HG03571 (cell line): ENCODE measurements around the gene PRRT1B.

Experiments used
- ATAC-seq: cut with Tn5 transposase; IDR thresholded peaks from one replicate; pipeline ENCODE4 v1.9.1; 2021; ENCODE audit not compliant: unreplicated experiment

The PRRT1B gene

DNA sequence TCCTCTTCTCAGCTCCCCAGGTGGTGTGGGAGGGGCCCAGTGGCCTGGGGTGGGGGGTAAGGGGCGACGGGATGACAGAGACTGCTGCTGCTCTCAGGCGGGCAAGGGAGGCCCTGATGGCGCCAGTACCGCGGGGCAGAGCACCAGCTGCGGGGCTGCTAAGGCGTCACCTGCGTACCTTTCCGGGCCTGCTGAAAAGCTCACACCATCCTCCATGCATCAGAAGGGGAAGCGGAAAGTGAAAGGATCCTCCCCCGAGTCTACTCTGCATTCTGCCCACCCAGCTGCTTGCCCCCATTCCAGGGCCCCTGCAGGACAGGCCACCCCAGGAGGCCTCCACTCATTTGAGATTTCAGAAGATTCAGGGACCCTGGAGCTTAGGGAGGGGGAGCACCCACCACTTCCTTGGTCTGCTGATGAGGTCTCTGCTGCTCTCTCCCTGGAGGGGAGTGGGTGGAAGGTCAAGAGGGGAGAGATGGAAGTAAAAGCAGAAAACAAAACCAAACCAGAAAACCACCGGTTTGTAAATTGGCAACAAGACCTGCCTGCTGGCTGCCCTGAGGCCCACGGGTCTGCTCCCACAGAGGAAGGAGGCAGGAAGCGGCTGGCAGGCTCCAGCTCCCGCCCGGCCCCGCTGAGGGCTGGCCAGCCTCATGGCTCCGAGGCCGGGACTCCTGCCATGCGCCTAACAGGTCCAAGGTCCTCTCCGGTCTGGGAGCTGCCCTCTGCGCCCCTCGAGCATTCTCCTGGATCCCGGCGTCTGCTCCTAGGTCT lies 33.6 kb downstream of the PRRT1B start:
- no peak for ATAC-seq

DNA sequence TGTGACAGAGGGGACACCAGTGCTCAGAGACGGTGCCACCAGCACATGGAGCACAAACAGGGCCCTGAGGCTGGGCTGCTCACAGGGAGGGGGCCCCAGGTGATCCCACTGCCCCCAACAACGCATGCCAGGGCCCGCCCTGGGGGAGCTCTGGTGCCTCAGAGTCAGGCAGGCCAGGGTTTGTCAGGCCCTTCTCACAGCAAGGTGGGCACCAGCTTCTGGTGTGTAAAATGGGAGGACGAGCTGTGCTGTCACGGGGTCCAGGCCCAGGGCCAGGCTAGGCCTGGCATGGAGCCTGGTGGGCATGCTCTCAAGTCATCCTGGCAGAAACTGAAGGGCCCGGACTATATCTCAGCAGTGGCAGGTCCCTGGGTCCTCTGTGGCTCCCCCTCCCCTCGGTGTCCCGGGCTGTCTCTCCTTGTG lies 34.5 kb downstream of the PRRT1B start:
- no peak for ATAC-seq

DNA sequence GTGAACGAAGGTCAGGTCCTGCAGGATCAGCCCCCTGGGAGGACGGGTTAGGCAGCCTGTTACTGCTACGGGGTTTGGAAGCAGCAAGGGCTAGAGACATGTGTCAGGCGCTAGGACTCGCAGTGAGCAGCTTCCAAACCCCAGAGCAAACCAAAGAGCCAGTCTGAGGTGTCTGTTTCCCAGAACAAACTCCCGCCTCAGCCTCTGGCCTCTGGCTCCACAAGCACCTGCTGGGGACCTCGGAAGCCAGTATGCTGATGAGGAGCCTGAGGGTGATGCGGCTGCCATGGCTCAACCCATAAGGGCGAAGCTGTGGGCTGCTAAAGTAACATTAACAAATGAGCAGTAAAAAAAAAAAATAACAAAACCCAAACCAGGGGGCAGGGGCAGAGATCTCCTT lies 35.0 kb downstream of the PRRT1B start:
- ATAC-seq: no peak

DNA sequence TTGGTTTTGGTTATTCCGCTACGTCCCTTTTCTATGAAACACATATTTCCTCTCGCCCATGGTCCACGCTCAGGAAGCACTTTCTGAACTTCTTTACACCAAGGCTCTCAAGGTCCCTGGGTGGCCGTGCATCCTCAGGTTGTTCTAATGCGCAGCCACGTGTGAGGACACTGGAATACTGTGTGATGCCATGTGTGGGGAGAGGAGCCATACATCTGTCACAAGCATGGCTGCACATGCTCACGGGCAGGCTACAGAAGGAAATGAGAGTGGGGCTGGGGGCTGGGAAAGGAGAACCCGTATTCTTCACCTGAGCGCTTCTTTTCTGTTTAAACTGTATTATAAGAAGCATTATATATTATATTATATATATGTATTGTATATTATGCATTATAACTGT lies 36.7 kb downstream of the PRRT1B start:
- ATAC-seq: no peak

DNA sequence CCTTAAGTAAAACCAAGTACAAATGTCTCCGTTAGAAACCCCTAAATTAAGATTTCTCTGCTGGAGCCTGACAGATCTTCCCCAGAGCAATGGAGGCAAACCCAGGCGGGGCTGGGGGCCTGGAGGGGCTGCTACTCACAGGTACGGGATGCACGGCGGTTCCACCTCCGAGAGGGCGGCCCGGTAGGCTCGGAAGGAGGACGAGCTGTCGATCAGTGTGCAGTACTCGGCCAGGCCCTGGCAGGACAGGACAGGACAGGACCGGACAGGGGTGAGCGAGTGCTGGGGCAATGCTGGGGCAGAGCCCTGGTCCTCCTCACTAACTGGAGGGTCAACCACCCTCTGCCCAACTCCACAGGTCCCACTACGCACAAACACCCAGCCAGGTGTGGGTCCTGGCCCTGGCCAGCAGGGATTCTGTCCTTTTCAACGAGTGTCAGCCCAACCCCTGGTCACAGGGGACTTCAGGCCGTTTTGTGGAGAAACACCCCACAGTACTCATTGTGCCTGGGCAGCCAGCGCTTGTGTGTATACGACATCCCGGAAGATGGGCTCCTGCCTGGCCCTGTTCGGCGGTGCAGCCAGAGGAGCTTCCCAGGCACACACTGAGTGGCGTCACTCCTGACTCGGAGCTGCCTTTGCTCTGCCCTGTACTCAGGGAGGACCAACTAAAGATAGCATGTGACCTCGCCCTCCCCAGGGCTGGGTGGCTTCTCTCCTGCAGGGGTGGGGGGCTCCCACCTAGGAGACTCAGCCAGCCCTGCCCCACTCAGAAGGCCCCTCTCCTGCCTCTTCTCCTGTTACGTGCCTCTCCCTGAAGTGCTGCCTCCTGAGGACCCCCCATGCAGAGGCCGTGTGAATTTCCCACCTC lies 37.4 kb downstream of the PRRT1B start:
- no peak for ATAC-seq

DNA sequence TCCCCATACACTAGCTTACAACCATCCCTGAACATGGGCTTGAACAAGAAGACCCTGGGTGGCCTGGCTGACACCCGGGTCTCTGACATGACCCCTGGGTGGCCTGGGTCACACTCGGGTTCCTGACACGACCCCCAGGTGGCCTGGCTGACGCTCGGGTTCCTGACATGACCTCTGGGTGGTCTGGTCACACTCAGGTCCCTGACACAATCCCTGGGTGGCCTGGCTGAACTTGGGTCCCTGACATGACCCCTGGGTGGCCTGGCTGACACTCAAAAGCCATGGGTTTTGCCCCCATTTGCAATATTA lies 38.0 kb downstream of the PRRT1B start:
- ATAC-seq: no peak

DNA sequence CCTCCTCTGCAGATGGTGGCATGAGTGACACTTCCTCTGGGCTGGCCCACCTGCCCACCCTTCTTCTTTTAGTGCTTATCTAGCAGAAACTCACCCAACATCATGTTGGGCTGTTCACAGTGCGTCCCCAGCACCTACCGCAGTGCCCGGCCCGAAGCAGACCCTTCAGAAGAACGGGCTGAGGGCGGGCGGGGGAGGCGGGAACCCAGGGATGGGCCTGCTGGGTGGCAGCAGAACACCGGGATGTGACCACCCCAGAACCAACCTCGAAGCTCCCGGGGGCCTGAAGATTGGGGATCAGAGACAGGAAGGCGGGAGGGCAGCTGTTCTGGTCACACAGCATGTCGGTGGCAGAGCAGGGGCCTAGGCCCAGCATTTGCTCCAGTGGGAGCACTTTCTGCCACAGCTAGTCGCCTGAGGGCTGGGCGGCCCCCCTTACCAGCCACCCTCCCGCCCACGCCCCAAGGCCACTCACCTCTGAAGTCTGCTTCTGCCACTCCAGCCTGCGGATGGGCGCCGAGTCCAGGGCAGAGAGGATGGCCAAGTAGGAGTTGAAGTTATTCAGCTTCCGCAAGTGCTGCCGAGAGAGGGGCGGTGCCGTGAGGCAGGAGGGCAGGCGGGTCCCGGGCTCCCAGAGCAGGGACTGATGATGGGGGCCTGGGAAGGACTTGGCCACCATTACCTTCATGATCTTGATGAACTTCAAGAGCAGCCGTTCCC lies 38.7 kb downstream of the PRRT1B start:
- no peak for ATAC-seq

DNA sequence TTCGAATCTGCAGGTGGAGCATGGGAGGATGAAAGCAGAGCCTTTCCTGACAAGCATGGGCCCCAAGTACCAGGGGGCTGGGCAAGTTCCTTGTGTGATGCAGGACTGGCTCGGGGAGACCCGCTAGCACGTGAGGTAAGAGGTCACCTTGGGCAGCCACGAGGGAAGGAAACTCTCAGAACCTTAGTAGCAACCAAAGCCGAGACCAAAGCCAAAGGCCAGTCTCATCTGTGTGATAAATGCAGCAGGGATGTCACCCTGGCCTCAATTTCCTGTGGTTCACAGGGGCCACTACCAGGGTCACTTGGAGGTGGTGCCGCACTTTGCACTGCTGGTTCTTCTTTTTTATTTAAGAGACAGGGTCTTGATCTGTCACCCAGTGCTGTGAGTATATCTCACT lies 39.5 kb downstream of the PRRT1B start:
- no peak for ATAC-seq

DNA sequence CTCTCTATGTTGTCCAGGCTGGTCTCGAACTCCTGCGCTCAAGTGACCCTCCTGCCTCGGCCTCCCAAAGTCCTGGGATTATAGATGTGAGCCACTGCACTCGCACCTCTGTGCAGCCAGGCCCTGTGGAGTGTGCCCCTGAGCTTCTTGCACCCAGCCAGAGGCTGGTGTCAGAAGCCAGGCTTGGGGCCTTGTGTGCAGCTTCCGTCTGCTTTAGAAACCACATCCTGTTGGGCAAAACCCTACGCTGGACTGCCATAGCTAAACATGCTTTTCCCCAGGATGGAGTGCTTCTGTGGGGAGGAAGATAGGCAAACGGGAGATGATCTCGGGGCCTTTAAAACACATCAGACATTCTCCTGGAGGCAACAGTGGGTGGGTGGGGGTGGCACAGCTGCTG lies 40.1 kb downstream of the PRRT1B start:
- no peak for ATAC-seq

DNA sequence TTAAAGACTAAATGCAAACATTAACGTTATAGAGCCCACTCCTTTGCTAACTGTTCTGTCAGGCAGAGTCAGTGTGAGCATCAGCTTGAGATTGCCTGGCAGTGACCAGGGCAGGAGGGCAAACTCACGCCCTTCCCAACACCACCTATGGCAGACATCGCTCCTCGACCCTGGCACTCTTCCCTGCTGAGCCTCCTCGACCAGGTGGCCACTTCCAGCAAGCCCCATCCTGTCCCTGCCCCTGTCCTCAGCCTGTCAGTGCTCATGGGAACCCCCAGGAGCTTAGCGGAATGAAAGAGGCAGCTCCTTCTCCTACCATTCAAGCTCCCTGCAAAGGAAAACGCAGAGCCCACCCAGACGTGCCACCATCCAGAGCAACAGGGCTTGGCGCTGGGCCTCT lies 42.0 kb downstream of the PRRT1B start:
- ATAC-seq: no peak

DNA sequence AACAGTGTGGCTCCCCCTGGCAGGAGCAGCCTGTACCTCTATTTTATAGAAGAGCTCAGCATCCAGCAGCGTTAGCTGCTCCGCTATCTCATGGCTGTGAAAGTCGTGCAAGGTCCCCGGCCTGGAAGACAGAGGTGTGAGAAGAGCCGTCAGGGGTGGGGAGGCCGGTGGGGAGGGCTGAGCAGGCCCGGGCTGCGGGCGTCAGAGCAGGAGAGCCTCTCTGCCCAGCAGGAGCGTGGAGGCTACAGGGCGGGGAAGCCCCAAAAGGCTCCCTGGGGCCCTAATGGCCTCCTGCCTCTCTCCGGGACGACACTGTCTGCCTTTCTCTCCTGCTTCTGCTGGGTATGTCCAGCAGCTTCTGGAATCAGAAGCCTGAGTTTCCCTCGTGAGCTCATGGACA lies 42.6 kb downstream of the PRRT1B start:
- no peak for ATAC-seq

DNA sequence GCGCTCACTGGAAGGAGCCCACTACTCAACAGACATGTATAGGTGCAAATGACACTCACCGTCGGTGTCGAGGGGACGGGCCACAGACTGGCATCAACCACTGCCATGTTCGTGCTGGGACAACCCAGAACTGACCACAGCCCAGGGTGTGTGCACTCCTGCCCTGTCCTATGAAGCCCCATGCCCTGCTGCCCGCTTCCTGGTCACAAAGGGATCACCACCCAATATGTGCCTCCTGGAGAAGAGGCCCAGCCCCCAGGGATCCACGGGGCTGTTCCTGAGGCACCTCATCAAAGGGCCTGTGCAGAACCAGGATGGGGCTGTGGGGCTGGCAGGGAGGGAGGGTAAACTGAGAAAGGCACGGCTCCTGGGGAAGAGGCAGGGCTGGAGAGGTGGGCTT lies 43.1 kb downstream of the PRRT1B start:
- ATAC-seq: no peak

DNA sequence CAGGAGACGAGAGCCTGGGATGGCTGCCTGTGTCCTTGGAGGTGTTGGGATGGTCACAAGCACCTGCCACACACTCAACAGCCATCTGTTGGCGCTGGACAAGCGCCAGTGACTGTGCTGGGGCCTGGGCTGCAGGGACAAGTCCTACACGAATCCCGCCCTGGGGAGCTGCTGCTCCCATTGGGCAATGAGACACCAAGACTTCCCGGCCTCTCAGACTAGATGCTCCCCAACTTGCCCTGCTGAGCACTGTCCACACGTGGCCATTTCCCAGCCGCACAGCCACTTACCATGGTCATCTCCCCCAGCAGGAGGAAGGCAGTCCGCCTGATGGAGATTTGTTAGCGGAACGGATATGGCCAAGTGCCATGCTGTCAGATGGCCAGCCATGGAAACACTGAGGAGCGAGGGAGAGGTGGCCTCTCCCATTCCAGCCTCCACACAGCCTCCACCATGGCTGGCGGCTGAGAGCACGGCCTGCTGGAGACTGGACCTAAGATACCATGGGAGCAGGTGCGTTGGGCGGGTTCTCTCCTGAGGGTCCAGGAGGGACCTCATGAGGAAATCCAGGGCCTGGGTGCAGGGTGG lies 43.9 kb downstream of the PRRT1B start:
- ATAC-seq: no peak

DNA sequence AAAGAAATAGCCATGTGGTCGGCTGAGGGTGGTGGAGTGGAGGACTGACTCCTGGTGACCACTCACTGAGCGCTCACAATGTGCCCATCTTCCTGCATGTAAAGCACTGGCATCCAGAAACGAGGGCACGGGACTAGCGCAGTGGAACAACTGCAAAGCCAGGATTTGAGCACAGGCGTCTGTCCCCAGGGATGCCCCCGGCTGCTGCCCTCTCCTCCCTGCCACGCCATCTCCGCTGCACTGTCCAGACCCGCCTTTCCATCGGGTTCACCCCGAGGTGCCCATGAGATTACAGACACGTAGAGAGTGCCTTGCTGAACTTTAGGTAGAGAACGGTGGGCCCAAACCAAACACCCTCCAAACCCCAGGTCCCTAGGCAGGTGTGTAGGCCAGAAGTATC lies 44.7 kb downstream of the PRRT1B start:
- no peak for ATAC-seq

DNA sequence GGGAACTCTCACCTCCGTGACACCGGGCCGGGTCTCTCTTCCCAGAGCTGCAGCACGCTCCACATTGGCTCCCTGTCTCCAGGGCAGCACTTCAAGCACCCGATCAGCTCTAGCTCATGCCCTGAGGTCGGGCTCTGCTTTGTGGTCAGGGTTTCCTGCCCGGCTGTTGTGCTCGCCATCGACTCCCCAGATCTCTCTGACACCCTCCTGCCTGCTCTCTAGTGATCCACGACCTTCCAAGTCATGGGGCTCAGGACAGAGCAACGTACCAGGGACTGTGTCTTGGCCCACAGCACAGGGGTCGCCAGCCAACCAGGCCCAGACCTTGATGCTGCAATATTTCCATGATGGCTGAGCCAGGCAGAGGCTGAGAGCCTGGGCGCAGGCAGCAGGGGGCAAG lies 45.1 kb downstream of the PRRT1B start:
- no peak for ATAC-seq

DNA sequence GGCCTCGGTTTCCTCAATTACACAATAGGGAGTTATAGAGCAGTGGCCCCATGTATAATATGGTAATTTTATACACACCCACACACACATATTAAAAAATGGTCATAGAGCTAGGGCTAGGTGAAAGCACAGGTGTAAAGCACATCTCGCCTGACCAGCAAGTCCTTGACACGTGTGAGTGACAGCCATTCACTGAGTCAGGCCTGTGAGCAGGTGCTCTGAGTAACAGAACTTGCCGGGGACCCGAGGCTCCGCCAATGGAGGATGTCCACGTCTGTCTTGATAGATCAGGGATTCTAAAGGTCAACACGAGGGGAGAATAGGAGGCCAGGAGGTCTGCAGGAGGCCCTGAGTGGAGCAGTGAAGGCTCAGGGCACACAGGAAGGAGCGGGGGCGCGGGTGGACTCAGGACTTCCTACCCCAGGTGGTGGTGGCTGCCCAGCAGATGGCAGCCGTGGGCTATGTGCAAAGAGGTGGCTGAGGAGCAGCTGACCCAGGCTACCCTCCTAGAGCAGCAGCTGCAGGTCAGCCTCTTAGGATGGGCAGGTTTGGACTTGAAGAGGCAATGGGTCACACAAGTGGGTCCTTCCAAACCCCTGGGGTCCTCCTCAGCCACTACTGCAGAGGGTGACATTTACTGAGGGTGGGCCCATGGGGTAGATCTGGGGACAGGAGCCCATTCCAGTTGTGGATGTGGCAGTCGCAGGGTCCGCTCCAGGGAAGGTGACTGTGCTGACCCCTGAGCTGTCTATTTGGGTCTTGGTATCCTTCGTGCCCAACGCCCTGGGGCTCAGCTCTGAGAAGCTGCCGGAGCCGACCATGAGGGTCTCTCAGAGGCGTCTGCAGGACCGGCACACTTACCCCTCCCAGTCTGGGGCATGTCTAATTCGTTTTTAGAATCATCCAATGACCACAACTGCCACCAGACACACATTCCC lies 45.9 kb downstream of the PRRT1B start:
- no peak for ATAC-seq

DNA sequence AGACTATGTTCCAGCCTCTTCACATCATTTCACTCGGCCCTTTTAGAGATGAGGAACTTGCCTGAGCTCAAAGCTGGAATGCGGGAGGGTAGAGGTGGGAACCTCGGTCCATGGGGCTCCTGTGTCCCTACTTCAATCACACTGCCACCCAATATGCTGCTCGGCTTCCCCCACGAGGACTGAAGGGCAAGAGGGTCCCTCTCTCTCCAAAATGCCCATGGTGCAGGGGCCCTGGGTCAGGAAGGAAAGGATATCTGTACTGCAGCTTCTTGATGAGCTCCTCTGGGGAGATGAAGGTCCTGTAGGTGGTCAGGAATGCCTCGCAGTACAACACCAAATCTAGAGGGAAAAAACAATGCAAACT lies 46.5 kb downstream of the PRRT1B start:
- no peak for ATAC-seq

DNA sequence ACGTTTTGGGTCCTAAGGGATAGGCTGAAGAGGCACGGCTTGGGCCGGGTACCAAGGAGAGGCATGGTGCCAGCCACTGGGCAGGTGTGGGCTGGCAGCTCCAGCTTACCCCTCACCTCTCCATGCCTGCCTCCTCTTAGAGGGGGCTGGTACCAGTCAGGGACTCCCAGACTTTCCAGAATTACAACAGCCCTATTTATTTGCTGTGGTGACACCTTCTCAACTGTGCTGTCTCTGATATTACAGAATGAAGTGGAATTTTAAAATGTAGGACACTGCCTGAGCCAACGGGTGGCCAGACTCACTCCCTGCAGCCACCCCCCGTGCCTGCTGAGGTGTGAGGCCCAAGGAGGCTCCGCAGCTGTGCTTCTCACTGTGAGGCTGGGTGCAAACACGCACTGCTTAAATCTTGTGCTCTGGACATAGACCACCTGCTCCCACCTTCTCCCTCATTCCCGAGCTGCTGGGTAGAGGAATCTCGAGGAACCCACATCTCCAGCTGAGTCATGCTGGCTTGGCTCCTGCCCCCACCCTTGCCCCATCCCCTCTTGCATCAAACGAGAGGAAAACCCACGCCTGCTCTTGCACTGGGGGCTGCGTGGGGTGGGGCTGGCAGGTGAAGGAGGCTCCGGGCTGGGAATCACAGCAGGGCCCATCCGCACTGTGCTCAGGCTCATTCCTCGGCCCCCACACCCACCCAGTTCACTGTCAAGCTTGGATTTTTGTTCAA lies 47.9 kb downstream of the PRRT1B start:
- no peak for ATAC-seq

DNA sequence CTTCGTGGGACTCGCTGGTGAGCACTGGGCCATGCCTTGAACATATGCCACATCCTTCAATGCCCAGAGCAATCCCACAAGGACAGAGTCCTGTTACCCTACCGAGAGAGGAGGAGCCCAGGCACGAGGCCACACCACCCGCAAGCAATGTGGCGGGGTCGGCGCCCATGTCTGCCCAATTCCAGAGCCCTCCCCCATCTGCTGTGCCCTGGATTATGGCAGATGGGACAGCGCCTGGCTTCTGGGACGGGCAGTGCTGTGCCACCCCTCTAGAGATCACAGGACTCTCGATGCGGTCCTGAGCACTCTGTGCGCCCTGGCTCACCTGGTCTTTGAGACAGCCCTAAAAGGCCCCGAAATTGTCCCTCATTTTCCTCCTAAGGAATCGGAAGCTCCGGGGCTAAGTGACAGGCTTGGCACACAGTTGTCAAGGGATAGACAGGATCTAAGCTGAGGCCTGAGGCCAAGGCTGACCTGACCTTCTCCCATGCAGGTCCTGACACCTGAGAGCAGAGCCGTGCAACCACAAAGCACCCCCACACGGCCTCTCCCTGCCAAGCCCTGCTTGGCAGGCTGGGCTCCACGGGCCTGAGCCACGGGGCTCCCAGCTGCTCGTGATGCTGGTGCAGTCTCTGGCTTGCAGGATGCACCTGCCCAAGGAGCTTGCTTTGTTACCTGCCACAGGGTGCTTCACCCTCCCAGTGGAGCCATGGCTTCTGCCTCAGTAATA lies 48.8 kb downstream of the PRRT1B start:
- no peak for ATAC-seq
